Measurements from ENCODE around the gene RBL2. TPM values are rescaled to one million over a fixed set of nuclear protein-coding genes. Genes with fewer than 3 reads are reported as not detected.
A peak's percentile ranks its signal among the peaks of the same experiment; 100 is the strongest.

The RBL2 gene
- total RNA-seq, 1 experiment from 2014 or later = 33.4 TPM

- Histone ChIP-seq H3K79me2 (ENCODE audit: insufficient read depth, low read length) (no peaks in the 10 kb centered on the region), H3K27ac (ENCODE audit: low read depth, low read length) (no peak overlapping the region), H3K27me3 (ENCODE audit: insufficient read depth, low read length) (no peaks in the 10 kb centered on the region), H3K36me3 (ENCODE audit: control insufficient read depth in 1 of 2, insufficient read depth in 2 of 2, low read length in 2 of 2) (no peaks in the 10 kb centered on the region), H3K9ac (ENCODE audit: low read length) (no peak overlapping the region), H3K4me1 (ENCODE audit: control insufficient read depth in 1 of 2, insufficient read depth in 2 of 2, low read length in 2 of 2) (no peaks in the 10 kb centered on the region), H3K9me2 (ENCODE audit: insufficient read depth) (no peaks in the 10 kb centered on the region), H3K4me2 (ENCODE audit: low read length) (no peak overlapping the region), H3K4me3 (replicated peaks in 1 of 2; ENCODE audit: low read depth in 1 of 2, low read length in 2 of 2) (no peak overlapping the region), H2AFZ (ENCODE audit: low read depth, low read length, poor library complexity, severe bottlenecking) (no peak overlapping the region), H4K20me1 (ENCODE audit: insufficient read depth) (no peaks in the 10 kb centered on the region), H3K9me3 (ENCODE audit: control insufficient read depth in 1 of 2, insufficient read depth in 1 of 2, low read depth in 1 of 2, low read length in 2 of 2) (no peaks in the 10 kb centered on the region)
- BruUV-seq (replicated peaks) = no TSS peak
- intact Hi-C loops (cut with micrococcal nuclease) = no loop called here
- no peak for TF ChIP-seq ELF1 (IDR thresholded peaks at IDR 0.05; ENCODE audit: borderline replicate concordance, low read depth)
- TF ChIP-seq SRF (IDR thresholded peaks at IDR 0.05; ENCODE audit: low read depth) = no peak
- TF ChIP-seq MAX (IDR thresholded peaks at IDR 0.05) = no peak
- TF ChIP-seq EGR1 (IDR thresholded peaks at IDR 0.05; ENCODE audit: low read depth) = no peak
- TF ChIP-seq SIN3A (IDR thresholded peaks at IDR 0.05; ENCODE audit: low read depth) = no peak
- TF ChIP-seq POLR2AphosphoS5 (IDR thresholded peaks at IDR 0.05; ENCODE audit: low read depth, low read length) = no peak
- no peak for TF ChIP-seq TCF7L2 (IDR thresholded peaks at IDR 0.05; ENCODE audit: borderline replicate concordance, extremely low read depth, insufficient read depth, insufficient read length)
- no peak for TF ChIP-seq POLR2A (IDR thresholded peaks at IDR 0.05; ENCODE audit: borderline replicate concordance, extremely low read depth, insufficient read depth, insufficient read length)
- peak in 2 of 3 experiments; percentile 7 to 36; a peak in 2 of 6 replicates for TF ChIP-seq CTCF (IDR thresholded peaks at IDR 0.05 in 2 of 3, conservative IDR thresholded peaks at IDR 0.05 in 1 of 3; ENCODE audit: borderline replicate concordance in 1 of 3, insufficient read depth in 1 of 3, low read depth in 2 of 3, low read length in 2 of 3)
- TF ChIP-seq CEBPB (IDR thresholded peaks at IDR 0.05; ENCODE audit: low read depth) = no peak
- TF ChIP-seq RAD21 (IDR thresholded peaks at IDR 0.05; ENCODE audit: low read depth) = peak; percentile 43; the same call in 1 of the 2 replicates
- TF ChIP-seq YY1 (IDR thresholded peaks at IDR 0.05; ENCODE audit: extremely low read depth, insufficient replicate concordance, low read depth, low read length) = no peak
- no peak for TF ChIP-seq ZFX (IDR thresholded peaks at IDR 0.05)
- TF ChIP-seq JUND (IDR thresholded peaks at IDR 0.05) = no peak
- TF ChIP-seq ZNF274 (IDR thresholded peaks at IDR 0.05; ENCODE audit: low read depth, low read length) = no peak
- DNase-seq (ENCODE audit: low read depth, low spot score) (no peak), ATAC-seq (no peak)
- ChIA-PET POLR2A (no interaction called here), CTCF (interaction anchor here (0.6 kb wide), 1 partner anchor 9 kb away, joined by 4 read pairs; no protein-coding TSS in a partner anchor), RAD21 (ENCODE audit: low non-redundant PET in 1 of 2, low total read pairs in 2 of 2, uncharacterized antibody in 2 of 2, unreplicated experiment in 2 of 2) (no interaction called here)
These were observed 29.3 kb upstream of the RBL2 start for GRCh38 chr16:53404959-53405358.
